ENCODE results near the gene PSME2. TPM values are rescaled to one million over a fixed set of nuclear protein-coding genes. Genes with fewer than 3 reads are reported as not detected.

Gene PSME2
- total and polyA plus RNA-seq, 2 donors (not counting 1 experiment from before 2014, with no cell fraction given) = 132 to 148 TPM

DNA sequence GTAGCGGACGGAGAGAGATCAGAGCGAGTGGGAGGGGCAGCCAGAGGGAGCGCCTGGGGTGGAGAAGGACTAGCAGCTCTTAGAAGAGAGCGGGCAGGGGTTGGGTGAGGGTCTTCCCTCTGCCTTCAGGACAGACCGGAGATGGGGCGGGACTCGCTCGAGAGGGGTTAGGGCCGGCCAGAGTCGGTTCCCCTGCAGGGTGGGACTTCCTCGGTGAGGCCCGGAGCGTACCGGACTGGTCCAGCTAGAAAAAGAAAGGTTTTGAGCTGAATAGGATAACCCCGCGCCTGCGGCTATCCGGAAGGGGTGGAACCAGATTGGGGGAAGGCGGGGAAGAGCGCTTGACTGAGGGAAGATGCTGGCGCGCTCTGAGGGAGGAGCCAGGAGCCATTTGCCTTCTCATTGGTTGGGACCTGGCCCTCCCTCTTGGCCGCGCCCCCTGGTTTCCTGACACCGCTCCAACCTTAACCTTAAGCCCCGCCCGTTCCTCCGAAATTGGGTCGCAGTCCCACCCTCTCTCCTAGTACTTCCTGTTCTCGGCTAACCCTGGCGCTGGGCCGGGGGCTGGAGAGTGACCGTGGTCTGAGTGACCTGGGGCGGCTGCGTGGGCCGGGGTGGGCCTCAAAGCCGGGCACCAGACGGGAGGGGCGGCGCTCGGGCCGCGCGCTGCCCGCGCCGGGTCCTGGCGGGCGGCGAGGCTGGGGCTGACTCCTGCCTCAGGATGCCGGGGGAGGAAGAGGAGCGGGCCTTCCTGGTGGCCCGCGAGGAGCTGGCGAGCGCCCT is 759 bp upstream of the PSME2 start, which contains the start of gene RNF31:
RNF31 (plus strand) TSS at position 521 of the 783 bp plus-strand sequence; CDS start at position 722, 201 bp downstream.
- no peak for TF ChIP-seq CTCF (conservative IDR thresholded peaks at IDR 0.05 in 1 of 2, IDR thresholded peaks at IDR 0.05 in 1 of 2; ENCODE audit: low read depth in 1 of 2, low read length in 2 of 2)
- TF ChIP-seq EZH2 (IDR thresholded peaks at IDR 0.05; ENCODE audit: low read length, missing control alignments) = no peak
- peak within 1 kb of the TSS; percentile 79 for H3K27ac ChIP-seq (ENCODE audit: insufficient read depth, low read length)
- no peaks in the 10 kb centered on the region for H3K27me3 ChIP-seq (ENCODE audit: control insufficient read depth, insufficient read depth, low read length)
- peak; percentile 98 to 99 for DNase-seq (ENCODE audit: low read depth in 2 of 2)
- H3K36me3 ChIP-seq (ENCODE audit: control insufficient read depth, insufficient read depth, low read length) = peaks cover 23% of the 10 kb centered on the region
- H3K4me2 ChIP-seq (ENCODE audit: extremely low read depth, insufficient read depth, low read length) = peak within 1 kb of the TSS; percentile 87
- H4K20me1 ChIP-seq (ENCODE audit: control insufficient read depth, extremely low read depth, insufficient read depth, low read length) = no peaks in the 10 kb centered on the region
- H3K4me1 ChIP-seq (ENCODE audit: control insufficient read depth, extremely low read depth, insufficient read depth, low read length) = peaks cover 8% of the 10 kb centered on the region
- peak within 1 kb of the TSS; percentile 76 for H3K9ac ChIP-seq (ENCODE audit: insufficient read depth, low read length)
- peak within 1 kb of the TSS; percentile 76 for H2AFZ ChIP-seq (ENCODE audit: low read length)
- no peaks in the 10 kb centered on the region for H3K9me3 ChIP-seq (ENCODE audit: control insufficient read depth, insufficient read depth, low read depth, low read length)
- peaks cover 32% of the 10 kb centered on the region for H3K79me2 ChIP-seq (ENCODE audit: control insufficient read depth, insufficient read depth, low read length)
- peak within 1 kb of the TSS; percentile 87 to 98 (median 94) for H3K4me3 ChIP-seq (replicated peaks in 1 of 4; ENCODE audit: control extremely low read depth in 1 of 4, insufficient read depth in 1 of 4, low read depth in 3 of 4, low read length in 4 of 4)

DNA sequence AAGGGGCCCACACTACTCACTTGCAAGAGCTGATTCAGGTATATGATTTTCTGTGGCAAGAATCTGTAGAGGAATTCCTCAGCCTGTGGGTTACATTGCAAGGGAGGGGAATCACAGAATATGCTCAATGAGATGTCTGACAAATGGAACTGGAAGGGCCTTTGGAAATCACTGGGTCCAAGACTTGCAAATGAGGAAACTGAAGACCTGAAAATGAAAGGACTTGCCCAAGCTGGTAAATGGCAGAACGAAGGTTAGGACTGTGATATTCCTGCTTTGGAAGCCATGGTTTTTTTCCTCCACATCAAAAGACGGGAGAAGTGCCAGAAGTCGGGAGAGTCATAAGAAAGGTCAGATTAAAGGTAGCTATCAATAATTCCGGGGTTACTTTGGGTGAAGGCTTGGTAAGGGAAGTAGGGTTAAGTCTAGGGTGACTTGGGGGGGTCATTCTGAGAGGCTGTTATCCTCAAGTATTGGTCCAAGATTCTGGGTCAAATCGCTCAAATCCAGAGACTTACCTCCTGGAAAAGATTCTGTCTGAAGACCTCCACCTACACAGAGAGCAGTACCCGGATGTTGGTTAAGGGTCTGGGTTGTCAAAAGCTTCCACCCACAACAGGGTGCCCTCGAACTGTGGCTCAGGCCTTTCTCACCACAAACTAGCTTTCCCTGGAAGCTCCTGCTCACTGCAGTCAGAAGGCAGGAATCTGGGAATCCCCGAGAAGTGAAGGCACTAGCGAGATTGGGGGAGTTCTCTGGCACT is 539 bp downstream of the PSME2 start:
- H3K36me3 ChIP-seq (ENCODE audit: control insufficient read depth, insufficient read depth, low read length) = peaks cover 12% of the 10 kb centered on the region
- H3K4me2 ChIP-seq (ENCODE audit: extremely low read depth, insufficient read depth, low read length) = peak overlapping the region; percentile 81
- H3K4me1 ChIP-seq (ENCODE audit: control insufficient read depth, extremely low read depth, insufficient read depth, low read length) = peaks cover 10% of the 10 kb centered on the region
- H2AFZ ChIP-seq (ENCODE audit: low read length) = peak overlapping the region; percentile 75
- peak in 1 of 2 donors; percentile 75 for DNase-seq (ENCODE audit: low read depth in 2 of 2)
- peak overlapping the region; percentile 69 for H3K9ac ChIP-seq (ENCODE audit: insufficient read depth, low read length)
- no peaks in the 10 kb centered on the region for H4K20me1 ChIP-seq (ENCODE audit: control insufficient read depth, extremely low read depth, insufficient read depth, low read length)
- no peaks in the 10 kb centered on the region for H3K27me3 ChIP-seq (ENCODE audit: control insufficient read depth, insufficient read depth, low read length)
- peaks cover 35% of the 10 kb centered on the region for H3K79me2 ChIP-seq (ENCODE audit: control insufficient read depth, insufficient read depth, low read length)
- TF ChIP-seq CTCF (conservative IDR thresholded peaks at IDR 0.05 in 1 of 2, IDR thresholded peaks at IDR 0.05 in 1 of 2; ENCODE audit: low read depth in 1 of 2, low read length in 2 of 2) = no peak
- H3K4me3 ChIP-seq (replicated peaks in 1 of 4; ENCODE audit: control extremely low read depth in 1 of 4, insufficient read depth in 1 of 4, low read depth in 3 of 4, low read length in 4 of 4) = peak overlapping the region; percentile 87 to 98 (median 94)
- no peaks in the 10 kb centered on the region for H3K9me3 ChIP-seq (ENCODE audit: control insufficient read depth, insufficient read depth, low read depth, low read length)
- peak overlapping the region; percentile 79 for H3K27ac ChIP-seq (ENCODE audit: insufficient read depth, low read length)

DNA sequence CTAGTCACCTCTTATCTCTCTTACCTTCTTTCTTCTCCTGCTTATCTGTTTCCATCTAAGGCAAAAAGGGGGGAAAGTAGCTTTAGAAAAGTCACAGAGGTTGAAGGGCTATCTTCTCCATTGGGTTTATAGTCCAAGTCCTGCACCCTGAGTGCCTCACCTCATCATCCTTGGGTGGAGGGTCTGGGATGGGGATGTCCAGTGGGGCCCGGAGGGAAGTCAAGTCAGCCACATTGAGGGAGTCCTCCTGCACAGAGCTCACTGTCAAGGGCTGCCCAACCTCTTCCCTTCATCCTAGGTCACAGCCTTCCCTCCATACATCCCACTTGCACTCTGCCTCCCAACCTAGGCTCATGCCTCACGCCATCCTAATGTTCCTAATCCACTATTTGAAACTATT is 1.2 kb downstream of the PSME2 start:
- TF ChIP-seq EZH2 (IDR thresholded peaks at IDR 0.05; ENCODE audit: low read length, missing control alignments) (no peak), CTCF (conservative IDR thresholded peaks at IDR 0.05 in 1 of 2, IDR thresholded peaks at IDR 0.05 in 1 of 2; ENCODE audit: low read depth in 1 of 2, low read length in 2 of 2) (no peak)
- Histone ChIP-seq H3K4me3 (replicated peaks in 1 of 4; ENCODE audit: control extremely low read depth in 1 of 4, insufficient read depth in 1 of 4, low read depth in 3 of 4, low read length in 4 of 4) (peak overlapping the region; percentile 87 to 98 (median 94)), H3K4me2 (ENCODE audit: extremely low read depth, insufficient read depth, low read length) (peak overlapping the region; percentile 81), H3K79me2 (ENCODE audit: control insufficient read depth, insufficient read depth, low read length) (peaks cover 37% of the 10 kb centered on the region), H2AFZ (ENCODE audit: low read length) (no peak overlapping the region), H3K9ac (ENCODE audit: insufficient read depth, low read length) (no peak overlapping the region), H3K27me3 (ENCODE audit: control insufficient read depth, insufficient read depth, low read length) (no peaks in the 10 kb centered on the region), H3K4me1 (ENCODE audit: control insufficient read depth, extremely low read depth, insufficient read depth, low read length) (peaks cover 10% of the 10 kb centered on the region), H3K9me3 (ENCODE audit: control insufficient read depth, insufficient read depth, low read depth, low read length) (no peaks in the 10 kb centered on the region), H3K36me3 (ENCODE audit: control insufficient read depth, insufficient read depth, low read length) (peaks cover 8% of the 10 kb centered on the region), H4K20me1 (ENCODE audit: control insufficient read depth, extremely low read depth, insufficient read depth, low read length) (no peaks in the 10 kb centered on the region), H3K27ac (ENCODE audit: insufficient read depth, low read length) (no peak overlapping the region)
- no peak for DNase-seq (ENCODE audit: low read depth in 2 of 2)

Measured in fibroblast of lung (primary cell).